HG03460 (cell line): Measurements from ENCODE around the gene SYCE3.

Experiments
- ATAC-seq: cut with Tn5 transposase; IDR thresholded peaks from one replicate; pipeline ENCODE4 v1.9.1; 2021; ENCODE audit not compliant: unreplicated experiment

The SYCE3 gene

DNA sequence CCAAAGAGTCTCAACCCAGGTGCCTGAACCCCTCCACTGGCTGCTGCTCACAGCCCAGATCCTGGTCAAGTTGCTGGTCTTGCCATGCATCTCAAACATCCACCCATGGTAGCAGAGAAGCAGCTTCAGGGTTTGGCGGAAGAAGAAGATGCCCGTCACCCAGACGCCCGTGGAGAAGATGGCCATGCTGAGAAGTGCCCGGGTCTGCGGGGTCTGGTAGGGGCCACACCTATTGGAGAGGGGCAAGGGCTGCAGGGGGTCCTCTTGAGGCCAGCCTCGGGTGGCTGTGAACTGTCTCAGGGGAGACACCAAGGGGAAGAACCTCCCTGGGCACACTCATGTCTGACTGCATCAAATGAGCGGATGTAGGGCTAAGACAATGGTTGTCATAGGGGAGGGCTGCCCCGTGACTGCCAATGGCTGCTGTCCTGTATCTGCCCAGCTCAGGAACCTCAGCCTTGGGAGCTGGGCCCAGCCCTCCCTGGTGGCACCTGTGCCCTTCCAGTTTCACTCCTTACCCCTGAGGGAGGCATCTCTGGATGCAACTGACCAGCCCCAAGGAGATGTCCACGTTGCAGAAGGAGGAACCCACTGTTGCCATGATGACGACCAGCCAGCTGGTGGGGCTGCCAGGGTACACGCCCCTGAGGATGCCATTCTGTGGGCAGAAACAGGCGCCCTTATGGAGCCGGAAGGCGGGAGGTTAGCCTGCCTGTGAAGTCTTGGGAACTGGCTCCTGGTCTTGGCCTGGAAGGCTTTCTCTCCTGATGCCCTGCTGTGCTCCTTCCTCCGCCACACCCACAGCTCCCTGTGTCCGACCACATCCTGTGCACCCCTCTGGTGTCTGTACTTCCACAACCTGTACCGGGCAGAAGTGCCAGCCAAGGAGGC is 14.3 kb upstream of the SYCE3 start:
- no peak for ATAC-seq

DNA sequence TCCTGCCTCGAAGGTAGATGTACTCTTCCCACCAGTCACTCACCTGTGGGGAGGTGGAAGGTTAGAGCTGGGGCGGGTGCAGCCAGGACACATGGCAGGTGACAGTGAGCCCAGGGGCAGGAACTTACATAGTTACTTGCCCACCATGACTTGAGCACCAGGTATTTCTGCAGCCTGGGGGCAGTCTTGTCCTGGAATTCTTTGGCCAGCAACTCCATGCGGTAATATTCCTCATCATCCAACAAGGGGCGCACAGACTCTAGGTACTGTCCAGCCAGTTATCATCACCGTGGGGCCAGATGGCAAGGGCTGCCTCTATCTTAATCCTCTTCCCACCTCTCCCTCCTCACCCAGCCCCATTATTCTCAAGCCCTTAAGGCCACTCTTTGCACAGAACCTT is 13.4 kb upstream of the SYCE3 start:
- no peak for ATAC-seq

DNA sequence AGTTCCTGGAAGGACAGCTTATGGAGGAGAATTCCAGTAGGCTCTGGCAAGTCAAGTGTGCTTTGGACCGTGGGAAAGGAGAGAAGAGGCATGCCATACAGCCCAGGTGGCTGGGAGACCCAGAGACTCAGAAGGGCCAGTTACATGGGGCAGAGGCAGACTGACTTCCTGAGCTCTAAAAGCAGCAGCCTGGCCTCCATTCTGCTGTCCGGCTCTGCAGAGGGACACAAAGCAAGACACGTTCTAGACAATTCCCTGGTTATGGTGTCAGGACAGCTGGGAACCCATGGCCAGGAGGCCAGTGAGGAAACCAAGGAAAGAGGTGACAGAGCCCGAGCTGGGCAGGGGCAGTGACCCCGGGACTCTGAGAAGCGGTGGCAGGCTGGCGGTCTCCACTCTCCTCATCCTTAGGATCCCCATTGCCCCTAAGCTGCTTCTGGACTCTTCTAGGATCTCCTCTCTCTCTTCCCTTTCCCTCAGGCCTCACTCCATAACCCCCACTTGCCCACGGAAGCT is 12.8 kb upstream of the SYCE3 start:
- no peak for ATAC-seq

DNA sequence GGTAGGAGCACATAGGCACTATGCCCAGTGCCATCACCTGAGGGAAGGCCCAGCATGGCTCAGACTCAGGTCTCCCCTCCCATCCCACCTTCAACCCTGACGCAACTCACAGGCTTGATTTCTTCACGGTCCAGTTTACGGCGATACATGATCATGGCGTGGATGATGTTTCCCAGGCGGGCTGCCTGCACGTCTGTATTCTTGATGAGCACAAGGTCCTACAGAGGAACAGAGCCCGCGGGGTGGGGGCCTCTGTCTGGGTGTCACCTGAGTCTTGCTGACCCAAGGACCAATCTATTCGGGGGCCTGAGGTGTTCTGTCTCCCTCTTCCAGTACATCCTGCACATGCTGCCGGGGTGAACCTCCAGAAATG is 11.7 kb upstream of the SYCE3 start:
- ATAC-seq: no peak

DNA sequence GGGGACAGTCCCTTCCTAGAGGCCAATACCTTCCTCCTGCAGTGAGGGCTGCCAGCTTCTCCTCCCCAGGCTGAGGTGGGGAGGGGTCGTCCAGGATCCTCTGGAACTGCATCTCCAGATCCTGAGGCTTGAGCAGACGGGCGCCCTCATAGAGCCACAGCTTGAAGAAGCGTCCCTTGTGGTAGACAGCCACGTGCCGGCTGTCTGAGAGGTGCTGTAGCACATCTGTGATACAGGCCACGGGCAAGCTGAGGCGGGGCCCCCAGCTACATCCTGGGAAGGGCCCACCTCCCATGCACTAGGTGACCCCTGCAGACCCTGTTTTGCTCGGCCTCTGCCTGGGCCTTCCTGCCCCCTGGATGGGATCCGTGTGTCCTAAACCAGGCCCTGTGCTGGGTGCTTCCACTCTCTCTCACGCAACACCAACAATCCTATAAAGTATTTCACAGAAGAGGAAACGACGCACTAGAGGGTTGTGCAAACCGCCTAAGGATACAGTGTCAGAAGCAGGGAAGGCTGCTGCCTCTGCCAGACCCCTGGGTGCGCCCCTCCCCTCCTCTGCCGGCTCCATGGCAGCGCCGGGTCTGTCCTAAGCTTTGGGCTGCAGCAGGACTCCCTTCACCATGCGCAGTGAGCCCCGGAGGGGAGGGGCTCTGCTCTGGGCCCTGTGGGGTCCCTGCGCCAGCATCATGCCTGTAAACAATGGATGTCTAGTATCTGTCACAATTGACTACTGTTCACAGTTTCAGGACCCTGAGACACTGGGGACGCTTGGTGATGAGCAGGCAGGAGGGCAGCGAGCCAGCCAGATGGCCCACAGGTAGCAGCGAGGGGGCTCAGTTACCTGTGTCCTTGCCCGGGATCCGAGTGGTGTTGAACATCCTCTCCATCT is 11.0 kb upstream of the SYCE3 start:
- ATAC-seq: no peak

DNA sequence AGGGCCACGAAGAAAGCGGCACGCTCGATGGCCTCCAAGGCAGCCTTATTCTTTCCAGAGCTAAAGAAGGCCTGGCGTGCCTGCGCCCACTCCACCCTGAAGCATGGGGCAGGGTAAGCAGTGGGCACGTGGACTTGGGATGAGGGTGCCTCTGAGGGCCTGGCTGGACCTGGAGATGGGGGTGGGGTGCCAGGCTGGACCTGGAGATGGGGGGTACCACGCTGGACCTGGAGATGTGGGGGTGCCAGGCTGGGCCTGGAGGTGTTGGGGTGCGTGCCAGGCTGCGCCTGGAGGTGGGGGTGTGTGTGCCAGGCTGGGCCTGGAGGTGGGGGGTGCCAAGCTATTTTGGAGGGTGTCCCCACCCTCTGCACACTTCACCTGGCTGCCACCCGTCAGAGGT is 10.2 kb upstream of the SYCE3 start:
- no peak for ATAC-seq

DNA sequence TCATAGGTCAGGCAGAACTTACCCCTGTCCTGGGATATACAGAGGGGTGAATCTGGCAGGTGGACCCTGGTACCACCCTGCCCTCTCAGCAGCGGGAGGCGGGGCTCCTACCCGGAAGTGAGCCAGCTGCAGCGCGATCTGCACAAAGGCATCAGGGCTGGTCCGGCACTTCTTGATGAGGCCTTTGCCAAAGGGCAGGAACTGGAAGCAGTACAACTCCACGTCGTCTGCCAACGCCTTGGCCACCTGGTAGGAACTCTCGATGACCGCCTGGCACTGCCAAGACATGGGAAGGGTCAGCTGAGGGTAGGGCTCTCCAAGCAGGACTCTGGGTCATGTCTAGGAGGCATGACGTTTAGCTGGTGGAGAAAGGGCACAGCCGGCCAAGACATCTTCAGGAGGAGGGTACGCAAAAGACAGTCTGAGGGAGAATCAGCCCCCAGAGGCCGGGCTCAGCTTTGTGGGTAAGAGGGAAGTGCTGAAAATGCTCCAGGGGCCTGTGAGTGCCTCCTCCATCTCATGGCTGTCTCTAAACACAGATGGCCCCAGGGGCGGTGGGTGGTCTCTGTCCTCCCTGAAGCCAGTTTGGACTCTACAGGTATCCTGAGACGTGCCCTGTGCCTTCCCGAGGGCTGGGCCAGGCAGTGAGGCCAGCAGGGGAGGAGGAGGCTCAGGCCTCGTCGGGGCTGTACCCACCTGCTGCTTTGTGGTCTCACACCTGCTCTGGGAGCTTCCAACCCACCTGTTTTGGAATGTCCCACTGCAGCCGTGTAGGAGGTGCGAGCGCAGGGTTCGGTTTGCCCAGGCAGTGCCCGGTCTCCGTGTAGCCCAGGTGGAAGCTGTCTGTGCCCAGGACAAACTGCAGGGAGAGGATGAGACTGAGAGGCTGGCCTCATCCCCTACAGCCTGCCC is 8.8 kb upstream of the SYCE3 start:
- ATAC-seq: no peak

DNA sequence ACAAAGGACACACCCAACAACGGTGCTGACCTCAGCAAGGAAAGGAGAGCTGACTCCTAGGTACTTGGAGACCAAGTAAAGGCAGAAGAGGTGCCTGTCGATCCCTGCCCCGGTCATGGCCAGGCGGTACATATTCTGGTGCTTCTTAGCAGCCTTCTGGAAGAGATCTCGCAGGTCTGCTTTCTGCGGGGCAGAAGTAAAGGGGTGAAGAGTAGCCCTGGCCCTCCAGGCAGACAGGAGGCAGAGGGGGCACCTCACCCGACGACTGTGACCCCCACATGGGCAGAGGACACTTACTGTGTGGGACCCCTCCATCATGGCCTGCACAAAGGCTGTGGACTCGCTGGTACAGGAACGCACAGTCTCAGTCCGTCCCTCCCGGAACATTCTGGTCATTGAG is 8.1 kb upstream of the SYCE3 start:
- no peak for ATAC-seq

DNA sequence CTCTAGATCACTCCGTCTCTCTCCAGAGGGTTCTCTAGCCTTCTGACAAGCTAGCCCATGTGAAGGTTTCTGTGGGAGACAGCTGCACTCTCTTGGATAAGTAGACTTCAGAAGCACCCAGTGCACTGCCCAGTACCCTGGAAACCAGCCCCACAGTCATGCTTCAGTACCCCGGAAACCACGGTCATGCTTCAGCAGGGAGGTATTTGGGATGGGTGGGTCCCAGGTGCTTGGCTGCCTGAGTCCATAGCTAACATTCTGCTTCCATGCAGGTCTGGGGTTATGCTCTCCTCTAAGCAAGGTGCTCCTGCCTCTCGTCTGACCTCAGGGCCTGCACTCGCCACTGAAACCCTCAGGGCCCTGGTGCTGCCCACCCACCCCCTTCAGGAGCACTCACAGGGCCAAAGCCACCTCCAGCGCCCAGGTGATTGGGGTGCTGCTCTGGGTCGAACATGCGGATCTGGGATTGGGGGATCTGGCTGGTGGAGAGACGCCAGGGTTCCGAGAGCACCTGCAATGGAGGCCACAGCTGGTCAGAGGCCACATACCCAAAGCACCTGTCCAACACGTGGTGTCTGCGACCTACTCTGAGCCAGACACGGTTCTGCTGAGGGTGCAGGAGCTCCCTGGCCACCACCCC is 7.3 kb upstream of the SYCE3 start:
- no peak for ATAC-seq

DNA sequence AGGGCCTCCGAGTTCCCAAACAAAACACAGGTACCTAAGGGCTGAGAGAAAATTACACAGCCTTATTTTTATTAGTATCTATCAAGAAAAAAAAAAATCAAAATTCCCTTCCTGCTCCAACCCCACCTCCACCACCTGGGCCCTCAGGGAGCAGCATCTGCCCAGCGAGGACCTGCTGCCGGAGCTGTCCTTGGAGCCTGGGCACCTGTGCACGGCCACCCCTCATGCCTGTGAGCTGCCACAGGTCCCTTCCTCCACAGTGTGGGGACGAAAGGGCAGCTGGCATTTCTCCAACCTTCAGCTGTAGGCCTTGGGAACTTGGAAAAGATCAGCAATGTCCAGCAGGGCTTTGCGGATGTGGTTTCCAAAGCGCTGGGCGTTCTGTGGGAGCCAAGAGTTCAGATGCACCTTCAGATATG is 6.3 kb upstream of the SYCE3 start:
- ATAC-seq: no peak

DNA sequence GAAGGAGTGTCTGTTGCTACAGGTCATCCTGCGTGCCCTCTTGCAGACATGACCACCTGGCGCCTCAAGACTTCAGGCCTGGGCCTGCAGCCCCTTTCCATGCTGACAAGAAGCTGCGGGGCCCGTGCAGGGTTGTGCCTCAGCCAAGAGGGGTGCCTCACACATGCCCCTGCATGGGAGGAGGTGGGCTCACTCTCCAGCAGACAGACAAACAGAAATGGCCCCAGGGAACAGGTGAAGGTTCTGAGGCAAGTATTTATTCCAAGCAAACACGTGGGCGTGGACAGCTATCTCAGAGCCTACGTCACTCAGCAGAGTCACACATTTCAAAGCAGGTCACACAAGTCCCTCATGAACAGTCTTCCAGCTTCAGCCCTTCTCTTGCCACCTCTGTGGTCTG is 5.9 kb upstream of the SYCE3 start:
- no peak for ATAC-seq

DNA sequence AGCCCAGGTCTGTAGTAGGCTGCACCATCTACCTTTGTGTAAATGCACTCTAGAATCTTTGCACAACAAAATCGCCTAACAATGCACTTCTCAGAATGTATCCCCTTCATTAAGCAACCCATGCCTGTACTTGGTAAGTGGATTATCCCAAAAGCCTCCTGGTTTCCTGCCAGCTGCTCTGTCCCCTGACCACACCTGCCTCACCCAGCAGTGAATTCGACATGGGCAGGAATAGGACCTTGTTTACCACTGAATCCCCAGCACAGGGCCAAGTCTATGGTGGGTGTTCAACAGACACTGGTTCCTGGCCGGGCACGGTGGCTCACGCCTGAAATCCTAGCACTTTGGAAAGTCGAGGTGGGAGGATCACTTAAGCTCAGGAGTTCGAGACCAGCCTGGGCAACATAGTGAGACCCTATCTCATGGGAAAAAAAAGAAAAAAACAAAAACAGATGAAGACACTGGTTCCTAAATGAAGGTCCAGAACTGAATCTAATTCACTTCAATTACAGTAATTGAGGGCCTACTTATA is 5.1 kb upstream of the SYCE3 start:
- no peak for ATAC-seq

DNA sequence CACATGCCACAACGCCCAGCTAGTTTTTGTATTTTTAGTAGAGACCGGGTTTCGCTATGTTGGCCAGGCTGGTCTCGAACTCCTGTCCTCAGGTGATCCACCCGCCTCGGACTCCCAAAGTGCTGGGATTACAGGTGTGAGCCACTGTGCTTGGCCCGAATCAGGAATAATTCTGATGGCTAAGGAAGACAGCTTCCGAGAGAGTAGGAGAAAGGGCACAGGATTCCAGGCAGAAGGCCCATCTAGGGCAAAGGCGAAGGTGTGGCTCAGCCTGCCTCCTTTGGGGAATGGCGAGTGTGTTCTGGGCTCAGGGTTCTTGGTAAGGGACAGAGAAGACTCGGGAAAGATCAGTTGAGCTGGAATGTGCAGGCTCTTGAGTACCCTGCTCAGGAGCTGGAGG is 1.6 kb upstream of the SYCE3 start:
- no peak for ATAC-seq

DNA sequence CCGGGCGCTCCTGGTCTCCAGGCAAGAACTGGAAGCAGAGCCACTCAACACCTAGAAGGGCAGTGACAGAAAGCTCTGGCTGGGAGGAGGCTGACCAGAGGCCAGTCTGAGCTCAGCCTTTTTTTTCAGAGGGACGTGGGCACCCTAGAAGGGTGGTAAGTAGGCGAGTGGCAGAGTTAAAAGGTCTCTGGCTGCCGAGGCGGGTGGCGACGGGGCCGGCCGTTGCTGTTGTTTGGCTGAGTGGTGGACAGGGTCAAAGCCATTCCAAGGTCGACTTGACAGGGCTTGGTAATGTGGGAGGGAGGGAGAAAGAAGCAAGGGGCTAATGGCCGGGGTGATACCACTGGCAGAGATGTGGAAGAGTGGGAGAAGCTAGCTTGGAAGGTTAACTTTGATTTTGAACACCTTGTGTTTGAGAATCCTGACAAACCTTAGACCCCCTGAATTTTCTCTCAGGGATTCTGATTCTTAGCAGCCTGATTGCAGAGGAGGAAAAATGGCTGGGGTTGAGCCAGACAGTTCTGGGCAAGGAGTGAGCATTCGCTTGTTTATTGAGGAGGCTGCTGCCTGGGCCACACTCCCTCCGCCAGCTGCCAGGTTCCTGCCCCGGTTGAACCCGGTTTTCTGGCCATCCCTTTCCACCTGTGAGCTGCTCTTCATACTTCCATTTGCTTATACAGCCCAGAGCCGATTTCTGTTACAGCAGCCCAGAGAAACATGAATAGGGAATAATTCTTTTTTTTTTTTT is 868 bp upstream of the SYCE3 start:
- no peak for ATAC-seq

DNA sequence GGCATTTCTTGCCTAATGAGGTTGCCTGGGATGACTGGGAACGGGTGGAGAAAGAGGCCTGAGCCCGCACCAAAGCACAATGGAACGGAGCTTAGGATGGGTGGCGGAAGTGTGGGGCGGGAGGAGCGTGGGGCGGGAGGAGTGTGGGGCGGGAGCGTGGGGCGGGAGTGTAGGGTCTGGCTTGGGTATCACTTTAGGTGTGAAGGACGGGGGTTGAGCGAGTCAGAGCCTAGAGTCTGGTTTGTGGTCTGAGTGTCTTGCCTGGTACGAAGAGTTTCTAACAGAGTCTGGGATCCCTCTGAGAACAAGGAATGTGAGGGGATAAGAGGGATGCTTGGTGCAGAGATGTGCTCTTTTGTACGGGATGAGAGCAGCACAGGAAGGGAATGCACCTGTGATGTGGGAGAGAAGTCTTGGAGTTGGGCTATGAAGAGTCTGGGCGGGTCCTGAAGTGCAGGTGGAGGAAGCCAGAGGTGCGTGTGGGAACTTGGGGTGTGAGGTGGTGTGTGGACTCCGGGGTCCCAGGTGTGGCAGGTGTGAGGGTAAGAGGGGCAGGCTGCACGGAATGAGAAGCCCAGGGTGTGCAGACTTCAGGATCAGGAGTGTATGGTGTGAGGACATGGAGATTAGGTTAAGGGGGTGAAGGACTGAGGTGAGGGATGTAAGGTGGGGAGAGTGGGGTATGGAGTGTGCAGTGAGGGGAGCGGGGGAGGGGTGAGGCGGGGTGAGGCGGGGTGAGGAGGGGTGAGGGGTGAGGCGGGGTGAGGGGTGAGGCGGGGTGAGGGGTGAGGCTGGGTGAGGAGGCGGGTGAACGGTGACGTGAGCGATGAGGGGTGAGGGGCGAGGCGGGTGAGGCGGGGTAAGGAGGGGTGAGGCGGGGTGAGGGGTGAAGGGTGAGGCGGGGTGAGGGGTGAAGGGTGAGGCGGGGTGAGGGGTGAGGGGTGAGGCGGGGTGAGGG is 1.0 kb downstream of the SYCE3 start:
- ATAC-seq: no peak

DNA sequence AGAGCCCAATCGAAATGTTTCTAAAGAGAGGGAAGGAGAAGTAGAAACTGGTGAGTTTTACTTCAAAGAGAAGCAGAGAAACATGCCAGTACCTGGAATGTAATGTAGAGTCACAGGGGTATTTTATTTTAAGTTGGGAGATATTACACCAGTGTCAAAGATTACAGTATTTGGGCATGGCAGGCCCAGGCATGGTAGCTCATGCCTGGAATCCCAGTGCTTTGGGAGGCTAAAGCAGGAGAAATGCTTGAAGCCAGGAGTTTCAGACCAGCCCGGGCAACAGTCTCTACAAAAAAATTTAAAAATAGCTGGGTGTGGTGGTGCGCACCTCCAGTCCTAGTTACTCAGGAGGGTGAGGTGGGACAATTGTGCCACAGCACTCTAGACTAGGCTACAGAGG is 2.7 kb downstream of the SYCE3 start:
- no peak for ATAC-seq

DNA sequence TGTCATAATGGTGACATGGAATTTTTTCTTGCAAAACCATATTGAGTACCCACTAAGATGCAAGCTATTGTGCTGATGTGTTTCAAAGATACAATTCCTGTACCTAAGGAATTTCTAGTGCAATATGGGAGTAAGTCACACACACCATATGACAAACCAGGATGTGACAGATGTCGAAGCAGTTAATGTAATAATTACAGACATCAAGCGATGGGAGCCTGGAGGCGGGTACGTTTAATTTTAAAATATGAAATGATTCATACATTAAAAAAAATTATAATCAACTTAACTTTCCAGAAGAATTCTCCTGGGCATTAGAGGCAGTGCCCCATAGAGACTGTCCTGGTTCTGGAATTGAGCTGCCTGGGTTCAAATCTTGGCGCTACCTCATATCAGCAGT is 6.0 kb downstream of the SYCE3 start:
- ATAC-seq: no peak

DNA sequence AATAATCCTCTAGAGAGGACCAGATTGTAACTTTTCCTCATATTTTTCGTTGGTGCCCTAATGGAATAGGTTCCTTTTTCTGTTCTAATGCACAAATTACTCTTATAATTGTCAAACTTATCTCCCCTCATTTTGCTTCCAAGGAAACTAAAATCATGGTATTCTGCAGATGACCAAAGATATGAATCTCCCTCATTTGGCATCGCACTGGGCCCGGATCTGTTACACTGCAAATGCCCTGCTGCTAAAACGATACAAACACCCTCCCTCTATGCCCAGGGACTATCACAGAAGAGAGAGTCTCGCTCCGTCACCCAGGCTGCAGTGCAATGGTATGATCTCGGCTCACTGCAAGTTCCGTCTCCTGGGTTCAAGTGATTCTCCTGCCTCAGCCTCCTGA is 9.4 kb downstream of the SYCE3 start:
- no peak for ATAC-seq
